COR-L47 (cell line): ENCODE results near the gene TEX52.
"Not testable (repeated sequence)": the region's sequence is repeated elsewhere in the genome, so short reads cannot be mapped to it uniquely, and the experiment has no call there.

Experiments used
- DNase-seq: peaks from one replicate; lab custom pipeline; 2025; lab: John Stamatoyannopoulos, UW

Gene TEX52

DNA sequence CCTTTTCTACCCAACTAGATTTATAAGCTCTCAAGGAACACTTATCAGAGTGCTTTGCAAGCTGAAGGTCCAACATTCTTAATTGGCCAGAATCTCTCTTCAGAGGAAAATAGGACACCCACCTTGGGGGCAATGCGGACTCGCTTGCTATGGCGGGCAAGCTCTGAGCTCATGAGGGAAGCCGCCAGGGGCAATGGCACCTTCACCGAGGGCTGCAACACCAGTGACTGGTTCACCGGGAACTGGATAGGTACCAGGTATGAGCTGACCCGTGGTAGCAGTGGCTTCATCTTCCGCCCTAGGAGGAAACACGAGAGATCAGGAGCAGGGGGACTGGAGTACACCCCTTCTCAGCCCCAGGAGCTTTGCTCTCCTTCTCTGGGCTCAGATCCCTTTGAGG lies 7.4 kb upstream of the TEX52 start:
- no peak for DNase-seq

DNA sequence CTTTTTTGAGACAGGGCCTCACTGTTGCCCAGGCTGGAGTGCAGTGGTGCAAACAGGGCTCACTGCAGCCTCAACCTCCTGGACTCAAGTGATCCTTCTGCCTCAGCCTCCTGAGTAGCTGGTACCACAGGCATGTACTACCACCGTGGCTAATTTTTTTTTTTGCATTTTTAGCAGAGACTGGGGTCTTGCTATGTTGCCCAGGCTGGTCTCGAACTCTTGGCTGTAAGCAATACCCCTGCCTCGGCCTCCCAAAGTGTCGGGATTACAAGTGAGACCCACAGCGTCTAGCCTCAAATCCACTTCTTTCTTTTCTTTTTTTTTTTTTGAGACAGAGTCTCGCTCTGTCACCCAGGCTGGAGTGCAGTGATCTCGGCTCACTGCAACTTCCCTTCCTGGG lies 6.6 kb upstream of the TEX52 start:
- DNase-seq = not testable (repeated sequence)

DNA sequence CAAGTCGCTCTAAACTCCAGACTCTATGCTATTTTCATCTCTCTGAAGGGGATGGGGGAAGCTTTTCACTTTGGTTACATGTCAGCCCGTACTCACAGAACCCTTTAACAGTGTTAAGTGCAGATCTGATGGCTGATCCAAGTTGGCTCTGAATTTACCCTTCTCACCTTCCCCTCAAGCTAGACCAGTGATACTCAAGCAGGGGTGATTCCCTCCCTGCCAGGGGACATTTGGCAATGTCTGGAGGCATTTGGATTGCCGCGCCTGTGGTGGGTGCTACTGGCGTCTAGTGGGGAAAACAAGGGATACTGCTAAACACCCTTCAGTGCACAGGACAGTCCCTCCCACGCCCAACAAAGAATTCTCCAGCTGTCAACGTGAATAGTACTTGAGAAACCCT lies 6.0 kb upstream of the TEX52 start:
- DNase-seq = no peak

DNA sequence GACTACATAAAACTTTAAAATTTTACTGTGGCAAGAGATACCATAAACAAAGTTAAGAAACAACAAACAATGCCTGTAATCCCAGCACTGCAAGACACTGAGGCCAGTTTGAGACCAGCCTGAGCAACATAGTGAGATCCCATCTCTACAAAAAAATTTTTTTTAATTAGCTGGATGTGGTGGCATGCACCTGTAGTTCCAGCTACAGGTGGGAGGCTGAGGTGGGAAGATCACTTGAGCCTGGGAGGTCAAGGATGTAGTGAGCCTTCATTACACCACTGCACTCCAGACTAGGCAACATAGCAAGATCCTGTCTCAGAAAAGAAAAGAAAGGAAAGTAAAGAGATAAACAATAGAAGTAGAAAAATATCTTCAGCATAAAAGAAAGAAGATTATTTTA lies 3.3 kb upstream of the TEX52 start:
- no peak for DNase-seq

DNA sequence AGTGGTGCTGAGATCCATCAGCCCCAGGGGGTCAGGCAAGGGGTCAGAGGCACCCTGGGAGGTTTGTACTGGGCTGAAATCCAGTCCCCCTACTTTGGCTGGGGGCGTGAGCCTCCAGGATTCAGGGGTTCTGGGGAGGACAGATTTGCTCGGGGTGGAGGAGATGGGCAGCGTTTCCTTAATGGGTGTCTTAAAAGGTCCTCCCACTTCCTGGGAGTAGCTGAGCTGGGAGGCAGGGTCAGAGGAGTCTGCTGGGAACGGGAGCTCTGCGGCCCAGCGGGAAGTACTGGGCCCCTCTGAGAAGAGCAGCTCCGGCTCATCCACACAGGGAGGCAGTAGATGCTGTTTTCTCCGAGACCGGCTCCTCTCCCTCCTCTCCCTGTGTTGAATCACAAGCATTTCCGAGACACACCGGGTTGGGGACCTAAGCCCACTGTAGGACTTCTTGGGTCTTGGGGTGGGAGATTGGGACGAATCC lies 2.1 kb upstream of the TEX52 start:
- no peak for DNase-seq

DNA sequence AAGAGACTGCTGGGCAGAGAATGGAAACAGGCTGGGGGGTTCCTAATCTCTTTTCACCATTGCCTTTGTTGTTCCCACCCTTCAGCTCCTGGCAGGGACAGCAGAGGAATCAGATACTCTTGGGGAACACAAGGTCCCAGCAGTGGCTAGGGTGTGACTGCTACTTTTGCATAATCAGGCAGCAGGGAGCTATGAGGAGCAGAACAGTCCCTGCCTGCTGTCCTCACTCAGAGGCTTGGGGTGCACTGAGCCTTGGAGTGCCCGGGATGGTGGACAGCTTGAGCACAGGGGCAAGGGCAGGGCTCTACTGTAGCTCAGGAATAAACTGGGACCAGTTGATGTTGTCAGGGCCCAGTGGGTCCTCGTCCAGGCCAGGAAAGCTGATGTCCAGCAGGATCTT lies 1.5 kb upstream of the TEX52 start:
- no peak for DNase-seq

DNA sequence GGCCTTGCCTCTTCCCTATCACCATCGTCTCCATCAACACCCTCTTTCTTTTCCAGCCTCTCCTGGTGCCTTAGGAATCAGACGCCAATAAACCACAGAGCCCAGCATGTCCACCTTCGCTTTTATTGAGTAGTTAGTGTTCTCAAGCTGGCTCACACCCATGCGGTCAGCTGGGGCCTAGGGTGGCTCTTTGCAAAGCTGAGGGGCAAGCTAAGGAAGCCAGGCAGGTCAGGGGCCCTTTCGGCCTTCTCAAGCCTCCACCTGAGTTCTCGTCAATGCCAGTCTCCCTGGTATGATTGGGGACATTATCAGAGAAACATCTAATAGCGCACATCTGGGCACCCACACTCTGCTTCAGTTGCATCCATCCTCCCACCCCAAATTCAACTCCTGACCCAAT lies 737 bp upstream of the TEX52 start:
- no peak for DNase-seq

DNA sequence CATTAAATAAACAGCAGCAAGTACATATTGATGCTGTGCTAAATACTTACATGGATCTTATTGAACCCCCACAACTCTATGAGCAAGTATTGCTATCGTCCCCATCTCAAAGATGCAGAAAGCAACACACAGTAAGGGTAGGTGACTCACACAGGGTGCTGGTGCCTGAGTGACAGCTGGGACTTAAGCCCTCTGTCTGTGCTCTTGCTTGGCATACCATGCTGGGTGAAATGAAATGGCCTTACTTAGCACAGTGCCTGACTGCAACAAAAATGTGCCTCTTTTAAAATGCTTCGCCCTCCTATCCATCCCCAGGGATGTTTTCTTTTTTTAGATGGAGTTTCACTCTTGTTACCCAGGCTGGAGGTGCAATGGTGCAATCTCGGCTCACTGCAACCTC lies 788 bp downstream of the TEX52 start:
- no peak for DNase-seq

DNA sequence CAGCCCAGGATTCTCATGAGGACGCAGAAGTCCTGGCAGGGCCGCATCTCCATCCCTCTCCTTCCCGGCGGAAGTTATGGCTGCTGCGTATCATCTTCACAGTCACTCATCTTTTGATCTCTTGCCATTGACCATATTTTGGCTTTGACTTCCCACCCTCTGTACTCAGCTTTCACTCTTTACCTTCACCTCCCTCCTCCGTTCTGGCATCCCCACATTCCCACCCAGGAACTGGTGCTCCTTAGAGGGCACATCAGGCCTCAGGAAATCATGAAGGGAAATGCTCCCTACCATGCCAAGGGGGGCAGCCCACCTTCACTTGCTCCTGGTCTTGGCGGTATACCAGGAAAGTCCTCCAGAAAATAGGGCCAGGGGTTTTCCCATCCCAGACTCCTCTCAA lies 1.3 kb downstream of the TEX52 start:
- DNase-seq = no peak

DNA sequence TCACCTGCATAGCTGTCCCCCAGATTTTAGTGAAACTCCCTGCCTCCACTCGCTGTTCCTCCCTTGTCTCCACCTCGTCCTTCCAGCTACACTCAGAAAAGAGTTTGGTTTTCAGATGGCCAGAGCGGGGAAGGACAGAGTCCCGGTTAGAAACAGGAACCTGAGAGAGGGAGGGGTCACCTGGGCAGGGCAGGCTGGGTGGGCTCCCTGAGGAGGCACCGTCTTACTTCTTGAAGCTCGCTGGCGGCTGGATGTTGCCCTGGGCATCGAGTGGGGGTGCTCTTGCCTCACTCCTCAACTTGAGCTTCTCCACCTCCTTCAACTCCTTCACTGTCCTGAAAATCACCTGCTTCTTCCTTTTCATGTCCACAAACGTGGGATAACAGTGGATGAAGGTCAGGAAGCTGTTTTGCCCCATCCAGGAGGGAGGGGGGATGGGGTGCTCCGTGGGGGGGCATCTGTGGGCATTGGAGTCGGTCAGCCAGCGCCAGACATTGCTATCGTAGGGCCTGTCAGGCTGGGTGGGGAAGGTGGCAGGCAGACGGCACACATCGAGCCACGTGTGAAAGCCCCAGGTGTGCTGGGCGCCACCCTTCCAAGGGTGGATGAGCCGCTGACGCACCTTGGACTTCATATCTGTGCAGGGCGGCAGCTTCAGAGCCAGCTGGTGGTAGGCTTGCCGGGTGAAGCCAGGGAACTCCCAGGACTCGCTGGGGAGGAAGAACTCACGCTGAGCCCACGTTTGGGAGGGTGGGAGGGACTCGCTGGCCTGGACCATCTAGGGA lies 2.0 kb downstream of the TEX52 start:
- no peak for DNase-seq

DNA sequence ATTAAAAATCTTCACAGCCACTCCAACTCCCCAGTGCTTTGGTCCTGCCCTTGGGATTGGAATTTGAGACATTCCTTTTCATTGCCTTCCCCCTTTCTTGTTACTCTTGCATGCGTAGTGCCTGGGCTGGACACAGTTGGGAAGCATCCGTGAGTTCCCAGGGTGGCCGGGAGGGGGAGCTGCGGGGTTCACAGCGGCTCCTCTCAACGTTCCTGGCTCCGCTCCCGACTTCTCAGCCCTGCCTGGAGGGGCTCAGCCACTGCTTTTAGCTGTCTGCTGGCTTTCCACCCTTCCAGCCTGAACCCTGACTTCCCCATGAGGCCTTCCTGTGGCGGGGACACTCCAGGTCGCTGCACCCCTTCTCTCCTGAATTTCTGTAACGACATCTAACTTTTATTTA lies 3.2 kb downstream of the TEX52 start:
- DNase-seq = peak; percentile 44

DNA sequence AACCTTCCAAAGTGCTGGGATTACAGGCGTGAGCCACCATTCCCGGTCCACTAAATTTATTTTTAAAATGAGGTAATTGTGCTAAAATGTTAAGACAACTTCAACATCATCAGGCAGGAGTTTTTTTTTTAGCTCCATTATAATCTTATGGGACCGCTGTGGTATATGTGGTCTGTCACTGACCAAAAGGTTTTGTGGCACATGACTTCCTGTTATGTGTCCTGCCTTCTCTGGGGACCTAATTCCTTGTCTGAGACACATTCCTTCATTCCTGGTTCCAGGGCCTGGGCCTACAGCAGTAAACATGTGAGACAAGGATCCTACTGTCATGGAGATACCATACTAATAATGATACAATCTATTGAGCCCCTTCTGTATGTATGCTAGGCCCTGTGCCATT lies 4.9 kb downstream of the TEX52 start:
- DNase-seq = no peak

DNA sequence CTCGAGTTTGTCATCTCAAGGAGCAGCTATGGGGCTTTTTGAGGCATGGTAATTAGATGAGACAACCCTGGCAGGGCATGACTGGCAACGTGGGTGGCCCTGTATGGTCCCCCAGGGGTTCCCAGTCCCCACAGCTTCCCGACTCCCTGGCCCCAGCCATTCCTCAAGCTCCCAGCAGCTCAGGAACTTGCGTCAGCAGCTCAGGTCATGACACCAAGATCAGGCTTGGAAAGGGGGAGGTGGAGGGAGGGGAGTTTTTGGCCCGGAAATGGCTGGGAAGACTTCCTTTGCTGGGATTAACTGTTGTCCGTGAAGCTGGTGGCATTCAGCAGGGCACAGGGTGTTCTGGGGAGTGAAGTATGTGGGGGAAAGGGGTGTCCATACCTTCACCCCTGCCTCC lies 11.6 kb downstream of the TEX52 start:
- no peak for DNase-seq

DNA sequence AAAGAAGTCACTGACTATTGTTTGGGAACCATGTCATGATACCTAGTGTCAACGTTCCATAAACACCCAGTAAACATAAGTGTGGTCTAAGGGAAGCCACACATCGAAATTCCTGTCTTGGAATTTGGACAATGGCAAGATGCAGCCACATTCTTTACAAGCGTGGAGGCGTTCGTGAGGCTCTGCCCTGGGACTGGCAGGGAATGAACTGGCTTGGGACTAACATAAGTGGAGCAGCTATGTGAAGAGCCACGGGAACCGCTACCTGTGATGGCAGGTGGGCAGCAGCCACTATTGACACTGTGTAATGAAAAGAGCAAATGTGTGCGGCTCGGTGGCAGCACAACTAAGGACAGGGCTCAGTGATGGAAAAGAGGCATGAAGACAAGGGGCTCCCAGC lies 12.1 kb downstream of the TEX52 start:
- DNase-seq = no peak

DNA sequence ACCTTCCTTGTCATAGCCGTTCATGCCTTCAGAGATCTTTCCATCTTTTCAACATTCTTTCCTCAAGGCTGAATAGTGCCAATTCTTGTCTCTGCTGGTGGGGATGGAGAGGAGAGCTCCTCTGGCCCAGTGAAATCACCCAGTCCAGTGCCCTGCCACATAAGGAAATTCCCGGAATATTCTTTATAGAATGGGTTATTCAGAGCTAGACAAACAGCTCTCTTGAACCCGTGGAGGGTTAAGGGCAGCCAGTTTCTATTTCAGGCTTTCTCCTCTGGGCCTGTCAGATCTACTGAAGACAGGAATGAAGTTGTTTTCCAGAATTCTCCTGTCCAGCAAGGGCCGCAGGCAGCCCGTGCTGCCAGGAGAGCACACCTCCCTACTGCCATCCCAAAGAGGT lies 13.9 kb downstream of the TEX52 start:
- DNase-seq = no peak

DNA sequence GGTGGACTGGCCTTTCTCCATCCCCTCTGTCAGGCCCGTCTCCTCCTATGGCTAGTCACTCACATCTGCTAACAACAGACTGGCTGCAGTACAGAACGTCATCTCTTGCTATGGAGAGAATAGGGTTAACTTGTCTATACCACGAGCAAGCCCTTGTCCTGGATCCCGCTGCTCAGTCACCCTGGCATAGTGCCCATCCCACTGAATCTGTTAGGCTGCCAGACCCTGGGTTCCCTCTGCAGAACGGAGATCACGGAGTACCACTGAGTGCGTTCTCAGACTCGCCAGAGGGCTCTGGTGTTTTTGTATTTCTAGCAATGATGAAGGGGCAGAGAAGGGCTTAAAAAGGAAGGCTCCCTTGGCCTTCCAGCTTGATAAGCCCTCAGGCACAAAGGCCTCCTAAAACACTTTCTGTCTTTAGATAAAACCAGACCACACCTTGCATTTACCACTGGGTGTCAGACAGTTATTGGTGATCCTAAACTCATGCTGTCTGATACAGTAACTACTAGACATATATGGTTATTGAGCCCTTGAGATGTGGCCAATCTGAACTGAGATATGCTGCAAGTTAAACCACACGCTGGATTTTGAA lies 15.7 kb downstream of the TEX52 start:
- no peak for DNase-seq

DNA sequence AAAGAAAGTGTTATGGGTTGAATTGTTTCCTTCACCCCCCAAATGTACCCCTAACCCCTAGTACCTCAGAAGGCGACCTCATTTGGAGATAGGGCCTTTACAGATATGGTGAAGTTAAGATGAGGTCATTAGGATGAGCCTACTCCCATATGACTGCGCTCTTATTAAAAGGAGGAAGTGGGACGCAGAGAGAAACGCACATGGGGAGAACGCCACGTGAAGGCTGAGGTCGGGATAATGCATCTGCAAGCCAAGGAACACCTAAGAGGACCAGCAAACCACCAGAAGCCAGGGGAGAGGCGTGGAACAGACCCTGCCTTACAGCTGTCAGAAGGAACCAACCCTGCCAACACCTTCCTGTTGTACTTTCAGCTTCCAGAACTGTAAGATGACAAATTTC lies 20.3 kb downstream of the TEX52 start:
- DNase-seq = no peak

DNA sequence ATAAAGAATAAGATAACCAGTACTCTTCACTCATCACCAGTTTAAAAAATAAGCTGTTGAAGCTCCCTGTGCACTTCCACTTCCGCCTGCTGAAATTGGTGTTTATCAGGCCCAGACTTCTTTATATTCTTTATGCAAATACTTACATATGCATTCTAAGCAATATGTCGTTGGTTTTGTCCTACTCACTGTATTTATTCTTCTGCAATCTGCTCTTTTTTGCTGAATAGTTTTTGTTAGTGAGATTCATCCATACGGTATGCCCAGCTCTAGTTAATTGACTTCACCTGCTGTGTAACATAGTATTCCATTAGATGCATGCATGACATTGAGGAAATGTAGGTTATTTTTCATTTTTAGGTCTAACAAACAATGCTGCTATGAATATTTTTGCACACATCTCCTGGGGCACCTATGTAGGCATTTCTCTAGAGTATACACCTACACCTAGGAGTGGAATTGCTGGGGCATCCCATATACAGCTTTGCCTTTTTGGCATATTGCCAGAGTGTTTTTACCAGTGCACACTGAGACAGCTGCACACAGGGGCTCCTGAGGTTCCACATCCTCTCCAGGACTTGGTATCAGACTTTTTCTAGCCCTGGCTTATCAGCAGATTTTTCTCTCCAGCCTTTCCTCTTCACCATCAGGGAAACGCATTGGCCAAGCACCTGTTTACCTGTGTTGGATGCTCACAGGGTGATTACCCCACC lies 21.0 kb downstream of the TEX52 start:
- no peak for DNase-seq

DNA sequence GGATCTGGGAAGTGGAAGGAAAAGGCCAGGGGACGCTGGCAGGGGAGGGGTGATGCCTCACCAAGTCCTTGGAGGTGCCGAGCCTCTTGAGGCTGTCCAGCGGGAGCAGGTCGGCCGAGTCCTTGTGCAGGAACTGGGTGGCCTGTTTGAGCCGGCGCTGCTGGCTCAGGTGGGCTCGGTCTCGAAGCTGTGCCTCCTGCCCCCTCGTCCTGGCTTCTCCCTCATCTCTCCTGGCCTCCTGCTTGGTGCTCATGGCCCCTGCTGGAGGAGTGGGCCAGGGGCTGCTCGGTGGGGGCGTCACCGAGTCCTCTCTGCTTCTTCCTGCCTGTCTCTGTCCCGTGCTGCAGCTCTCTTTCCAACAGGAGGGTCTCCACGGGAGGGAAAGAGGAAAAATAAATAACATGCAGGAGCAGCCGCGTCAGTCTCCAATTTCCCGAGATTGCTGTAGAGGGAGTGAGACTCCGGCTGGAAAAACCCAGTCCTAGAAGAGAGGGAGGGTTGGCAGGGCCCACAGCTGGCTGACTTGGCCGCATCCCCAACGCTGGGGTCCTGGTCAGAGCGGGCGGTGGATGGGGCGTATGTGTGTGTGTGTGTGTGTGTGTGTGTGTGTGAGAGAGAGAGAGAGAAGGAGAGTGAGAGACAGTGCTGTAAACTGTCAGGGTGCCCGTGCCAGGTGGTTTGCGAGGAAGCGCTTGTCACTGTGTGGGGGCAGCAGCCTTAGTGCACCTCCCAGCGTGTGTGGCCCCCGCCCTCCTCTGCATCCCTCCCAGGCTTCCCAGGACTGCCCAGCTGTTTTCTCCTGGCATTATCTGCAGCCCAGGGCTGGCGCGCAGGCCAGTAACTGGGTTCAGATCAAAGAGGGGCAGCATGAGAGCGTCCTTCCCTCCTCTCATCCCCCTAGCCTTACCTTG lies 22.0 kb downstream of the TEX52 start, which contains the start of gene NRIP2:
NRIP2 (minus strand) TSS at position 455 of the 911 bp plus-strand sequence; CDS start at position 403, 52 bp downstream.
- DNase-seq = peak; percentile 40

DNA sequence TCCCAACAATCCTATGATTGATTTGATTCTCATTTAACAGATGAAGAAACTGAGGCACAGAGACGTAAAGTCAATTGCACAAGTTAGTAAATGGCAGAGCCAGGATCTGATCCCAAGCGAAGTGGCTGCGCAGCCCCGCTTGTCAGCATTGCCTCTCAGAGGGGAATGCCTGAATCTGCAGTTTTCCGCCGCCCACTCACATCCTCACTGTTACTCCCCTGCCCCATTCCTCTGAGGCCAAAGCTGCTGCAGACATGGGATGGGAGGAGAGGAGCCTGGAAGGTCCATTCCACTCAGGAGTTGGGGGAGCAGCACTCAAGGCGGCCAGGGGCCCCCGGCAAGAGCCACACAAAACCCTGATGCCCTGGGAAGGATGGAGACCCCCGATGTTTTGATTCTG lies 23.0 kb downstream of the TEX52 start:
- no peak for DNase-seq

DNA sequence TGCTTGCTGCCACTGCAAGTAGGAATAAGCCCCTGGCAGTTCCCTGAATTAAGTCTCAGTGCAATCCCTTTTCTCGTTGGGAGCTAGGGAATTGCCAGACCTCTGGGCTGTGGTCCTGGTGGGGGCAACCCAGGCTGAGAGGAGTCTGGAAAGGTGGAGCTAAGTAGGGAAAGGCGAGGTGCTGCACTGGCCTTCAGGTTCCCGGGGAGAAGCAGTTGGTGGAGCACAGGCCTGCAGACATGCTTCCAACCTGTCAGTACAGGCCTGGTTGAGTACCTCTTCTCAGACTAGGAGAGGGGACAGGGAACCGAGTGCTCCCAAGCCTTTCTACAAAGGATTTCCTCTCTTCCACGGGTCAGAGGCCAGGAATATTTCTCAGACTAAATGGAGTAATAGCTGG lies 23.5 kb downstream of the TEX52 start:
- DNase-seq = no peak

DNA sequence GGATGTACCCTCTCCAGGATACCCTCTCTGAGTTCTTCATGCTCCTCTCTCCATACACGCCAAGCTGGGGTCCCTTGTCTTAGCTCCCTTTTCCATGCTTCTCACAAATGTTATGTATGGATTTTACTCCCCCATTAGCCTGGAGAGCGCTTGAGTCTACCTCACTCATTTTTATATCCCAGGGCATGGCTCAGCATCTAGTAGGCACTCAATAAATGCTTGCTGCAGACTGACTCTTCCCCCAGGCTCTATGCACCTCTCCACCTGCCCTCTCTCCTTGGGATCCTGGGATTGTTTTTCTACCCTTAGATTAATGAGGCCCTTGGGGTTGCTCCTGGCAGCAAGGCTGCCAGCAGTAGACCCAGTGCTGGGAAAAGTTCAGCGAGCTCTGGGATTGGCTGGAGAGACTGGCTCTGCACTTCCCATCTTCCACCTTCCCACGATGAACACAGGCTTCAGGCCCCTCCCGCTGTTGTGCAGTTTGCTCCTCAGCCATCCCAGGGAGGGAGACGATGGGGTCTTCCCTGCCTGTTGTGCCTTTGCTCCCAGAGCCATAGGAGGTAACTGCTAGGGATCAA lies 24.2 kb downstream of the TEX52 start:
- no peak for DNase-seq
